ENCODE results near the gene SIPA1L3.

DNA sequence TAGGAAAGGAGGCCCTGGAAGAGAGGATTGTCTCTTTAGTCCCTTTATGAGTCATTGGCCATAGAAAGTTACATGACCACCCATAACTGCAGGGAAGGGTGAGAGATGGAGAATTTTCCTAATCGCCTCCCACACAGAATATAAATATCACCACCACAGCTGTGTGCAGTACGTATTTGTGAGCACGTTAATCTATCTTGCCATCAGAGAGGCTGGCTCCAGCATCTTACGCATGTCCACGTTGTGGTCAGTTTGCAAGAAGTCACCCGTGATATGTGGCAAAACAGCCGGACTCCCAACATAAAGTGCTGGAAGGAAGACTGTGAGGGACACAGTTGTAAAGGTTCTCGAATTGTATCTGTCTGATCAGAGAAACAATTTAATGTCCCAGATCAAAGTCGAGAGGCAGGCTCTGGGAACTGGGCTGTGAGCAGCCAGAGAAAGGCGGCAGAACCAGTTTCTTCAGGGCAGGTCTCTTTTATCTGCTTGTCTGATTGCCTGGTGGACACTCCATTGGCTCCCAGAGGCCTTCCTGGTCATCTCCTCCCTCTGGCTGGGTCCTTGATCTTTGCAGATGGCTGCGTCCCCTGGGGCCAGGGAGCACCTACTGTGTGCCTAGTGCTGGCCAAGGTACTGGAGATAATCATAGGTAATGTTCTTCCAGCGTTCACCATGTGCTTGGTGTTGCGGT, 74.9 kb downstream of the SIPA1L3 start:
- TF ChIP-seq CTCF (conservative IDR thresholded peaks at IDR 0.05; ENCODE audit: low read depth, low read length) (no peak), EZH2 (IDR thresholded peaks at IDR 0.05; ENCODE audit: borderline replicate concordance, low read depth, low read length, poor library complexity, severe bottlenecking) (no peak)

Data from A673 (cell line).